ENCODE data around the gene KIF26B. TPM values are rescaled to one million over a fixed set of nuclear protein-coding genes. Genes with fewer than 3 reads are reported as not detected.
"Not testable (repeated sequence)": the region's sequence is repeated elsewhere in the genome, so short reads cannot be mapped to it uniquely, and the experiment has no call there.

KIF26B gene
- total RNA-seq, 4 donors from 2014 or later = 3.6 to 7.0 (median 5.2) TPM

DNA sequence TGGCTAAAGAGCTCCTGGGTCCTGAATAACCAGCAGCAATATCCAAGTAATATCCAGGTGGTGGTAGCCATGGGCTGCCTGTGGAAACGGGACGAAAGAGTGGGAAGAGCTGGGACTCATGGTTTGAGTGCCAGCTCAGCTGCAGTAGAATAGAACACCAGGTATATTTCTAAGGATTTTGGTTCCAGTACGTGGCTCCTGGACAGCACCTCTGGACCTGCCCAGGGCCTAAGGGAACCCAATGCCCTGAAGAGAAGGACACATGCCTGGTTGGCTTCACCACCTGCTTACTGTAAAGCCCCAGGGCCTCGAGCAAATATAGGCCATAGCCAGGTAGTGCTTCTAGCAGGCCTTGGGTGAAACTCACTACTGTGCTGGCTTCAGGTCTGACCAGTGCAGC is 566.7 kb downstream of the KIF26B start:
- no peaks in the 10 kb centered on the region for H3K36me3 ChIP-seq

DNA sequence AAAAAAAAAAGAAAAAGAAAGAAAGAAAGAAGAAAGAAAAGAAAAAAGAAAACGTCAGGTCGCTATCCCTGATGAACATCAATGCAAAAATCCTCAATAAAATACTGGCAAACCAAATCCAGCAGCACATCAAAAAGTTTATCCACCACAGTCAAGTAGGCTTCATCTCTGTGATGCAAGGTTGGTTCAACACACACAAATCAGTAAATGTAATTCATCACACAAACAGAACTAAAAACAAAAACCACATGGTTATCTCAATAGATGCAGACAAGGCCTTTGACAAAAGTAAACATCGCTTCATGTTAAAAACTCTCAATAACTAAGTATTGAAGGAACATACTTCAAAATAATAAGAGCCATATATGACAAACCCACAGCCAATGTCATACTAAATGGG is 573.2 kb downstream of the KIF26B start:
- 93% methylated on average over 3 of the region's 3 CpGs for WGBS
- H3K27ac ChIP-seq; H3K4me1 ChIP-seq; DNase-seq (ENCODE audit: low spot score in 2 of 2); H3K27me3 ChIP-seq; H3K4me3 ChIP-seq; H3K36me3 ChIP-seq: not testable (repeated sequence)
- peaks cover 18% of the 10 kb centered on the region for H3K9me3 ChIP-seq

More for the DNA sequence above, 566.7 kb downstream of the KIF26B start:
- DNase-seq (ENCODE audit: low spot score in 2 of 2) = no peak
- no peaks in the 10 kb centered on the region for H3K4me1 ChIP-seq
- no peaks in the 10 kb centered on the region for H3K27me3 ChIP-seq
- WGBS = 100% methylated on average over 2 of the region's 4 CpGs
- no peak for TF ChIP-seq EP300 (IDR thresholded peaks at IDR 0.05)
- TF ChIP-seq, protein P1, sequence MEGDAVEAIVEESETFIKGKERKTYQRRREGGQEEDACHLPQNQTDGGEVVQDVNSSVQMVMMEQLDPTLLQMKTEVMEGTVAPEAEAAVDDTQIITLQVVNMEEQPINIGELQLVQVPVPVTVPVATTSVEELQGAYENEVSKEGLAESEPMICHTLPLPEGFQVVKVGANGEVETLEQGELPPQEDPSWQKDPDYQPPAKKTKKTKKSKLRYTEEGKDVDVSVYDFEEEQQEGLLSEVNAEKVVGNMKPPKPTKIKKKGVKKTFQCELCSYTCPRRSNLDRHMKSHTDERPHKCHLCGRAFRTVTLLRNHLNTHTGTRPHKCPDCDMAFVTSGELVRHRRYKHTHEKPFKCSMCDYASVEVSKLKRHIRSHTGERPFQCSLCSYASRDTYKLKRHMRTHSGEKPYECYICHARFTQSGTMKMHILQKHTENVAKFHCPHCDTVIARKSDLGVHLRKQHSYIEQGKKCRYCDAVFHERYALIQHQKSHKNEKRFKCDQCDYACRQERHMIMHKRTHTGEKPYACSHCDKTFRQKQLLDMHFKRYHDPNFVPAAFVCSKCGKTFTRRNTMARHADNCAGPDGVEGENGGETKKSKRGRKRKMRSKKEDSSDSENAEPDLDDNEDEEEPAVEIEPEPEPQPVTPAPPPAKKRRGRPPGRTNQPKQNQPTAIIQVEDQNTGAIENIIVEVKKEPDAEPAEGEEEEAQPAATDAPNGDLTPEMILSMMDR (IDR thresholded peaks at IDR 0.05) = no peak
- no peak for TF ChIP-seq POLR2AphosphoS5 (IDR thresholded peaks at IDR 0.05)
- no peak for TF ChIP-seq POLR2A (IDR thresholded peaks at IDR 0.05)
- no peak overlapping the region for H3K27ac ChIP-seq
- no peak overlapping the region for H3K4me3 ChIP-seq
- no peaks in the 10 kb centered on the region for H3K9me3 ChIP-seq

DNA sequence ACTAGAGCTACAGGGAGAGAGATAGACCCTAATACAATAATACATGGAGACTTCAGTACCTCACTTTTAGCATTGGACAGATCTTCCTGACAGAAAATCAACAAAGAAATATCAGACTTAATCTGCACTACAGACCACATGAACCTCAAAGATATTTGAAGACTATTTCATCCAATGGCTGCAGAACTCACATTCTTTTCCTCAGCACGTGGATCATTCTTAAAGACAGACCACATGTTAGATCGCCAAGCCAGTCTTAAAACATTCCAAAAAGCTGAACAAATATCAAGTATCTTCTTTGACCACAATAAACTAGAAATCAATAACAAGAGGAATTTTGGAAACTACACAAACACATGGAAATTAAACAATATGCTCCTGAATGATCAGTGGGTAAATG is 576.0 kb downstream of the KIF26B start:
- no peaks in the 10 kb centered on the region for H3K27me3 ChIP-seq
- 80% methylated on average over 2 of the region's 2 CpGs for WGBS
- H3K9me3 ChIP-seq = peaks cover 18% of the 10 kb centered on the region
- H3K27ac ChIP-seq = no peak overlapping the region
- no peak for DNase-seq (ENCODE audit: low spot score in 2 of 2)
- no peaks in the 10 kb centered on the region for H3K36me3 ChIP-seq
- no peak for TF ChIP-seq POLR2AphosphoS5 (IDR thresholded peaks at IDR 0.05)
- TF ChIP-seq EP300 (IDR thresholded peaks at IDR 0.05) = no peak
- TF ChIP-seq, protein P1 (IDR thresholded peaks at IDR 0.05) = no peak
- TF ChIP-seq POLR2A (IDR thresholded peaks at IDR 0.05) = no peak
- H3K4me1 ChIP-seq = no peaks in the 10 kb centered on the region
- H3K4me3 ChIP-seq = no peak overlapping the region

DNA sequence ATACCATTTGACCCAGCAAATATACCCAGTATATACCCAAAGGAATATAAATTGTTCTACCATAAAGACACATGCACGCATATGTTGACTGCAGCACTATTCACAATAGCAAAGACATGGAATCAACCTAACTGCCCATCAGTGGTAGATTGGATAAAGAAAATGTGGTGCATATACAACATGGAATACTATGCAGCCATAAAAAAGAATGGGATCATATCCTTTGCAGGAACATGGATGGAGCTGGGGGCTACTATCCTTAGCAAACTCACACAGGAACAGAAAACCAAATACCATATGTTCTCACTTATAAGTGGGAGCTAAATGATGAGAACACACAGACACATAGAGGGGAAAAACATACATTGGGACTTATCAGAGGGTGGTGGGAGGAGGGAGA is 585.6 kb downstream of the KIF26B start:
- not testable (repeated sequence) for H3K4me1 ChIP-seq; H3K9me3 ChIP-seq; H3K27ac ChIP-seq; H3K36me3 ChIP-seq; DNase-seq (ENCODE audit: low spot score in 2 of 2); H3K4me3 ChIP-seq; H3K27me3 ChIP-seq
- WGBS = 94% methylated on average over 1 of the region's 1 CpG

DNA sequence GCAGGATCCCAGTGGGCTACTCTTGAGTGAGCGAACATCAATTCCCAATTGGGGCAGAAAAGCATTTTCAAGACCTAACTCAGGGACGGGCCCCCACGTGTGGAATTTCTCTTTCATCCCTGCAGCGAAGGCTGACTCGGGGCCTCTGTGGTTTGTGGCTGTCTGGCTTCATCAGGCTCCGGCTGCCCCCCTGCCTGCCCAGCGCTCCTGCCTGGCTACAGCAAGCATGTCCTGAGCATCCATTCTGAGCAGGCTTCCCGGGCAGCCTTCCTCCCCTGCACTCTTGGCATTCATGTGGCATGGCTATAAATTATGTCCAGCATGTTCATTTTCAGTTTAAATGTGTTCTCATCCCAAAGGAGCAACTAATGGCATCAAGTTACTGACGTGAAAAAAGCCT is 588.1 kb downstream of the KIF26B start:
- H3K36me3 ChIP-seq = peaks cover 1% of the 10 kb centered on the region
- no peak overlapping the region for H3K4me3 ChIP-seq
- H3K27ac ChIP-seq = no peak overlapping the region
- 54% methylated on average over 9 of the region's 9 CpGs for WGBS
- DNase-seq (ENCODE audit: low spot score in 2 of 2) = no peak
- H3K4me1 ChIP-seq = no peaks in the 10 kb centered on the region
- H3K27me3 ChIP-seq = no peaks in the 10 kb centered on the region
- TF ChIP-seq POLR2AphosphoS5 (IDR thresholded peaks at IDR 0.05) (no peak), EP300 (IDR thresholded peaks at IDR 0.05) (no peak), POLR2A (IDR thresholded peaks at IDR 0.05) (no peak)
- TF ChIP-seq, protein P1 (IDR thresholded peaks at IDR 0.05) = no peak
- H3K9me3 ChIP-seq = no peaks in the 10 kb centered on the region

DNA sequence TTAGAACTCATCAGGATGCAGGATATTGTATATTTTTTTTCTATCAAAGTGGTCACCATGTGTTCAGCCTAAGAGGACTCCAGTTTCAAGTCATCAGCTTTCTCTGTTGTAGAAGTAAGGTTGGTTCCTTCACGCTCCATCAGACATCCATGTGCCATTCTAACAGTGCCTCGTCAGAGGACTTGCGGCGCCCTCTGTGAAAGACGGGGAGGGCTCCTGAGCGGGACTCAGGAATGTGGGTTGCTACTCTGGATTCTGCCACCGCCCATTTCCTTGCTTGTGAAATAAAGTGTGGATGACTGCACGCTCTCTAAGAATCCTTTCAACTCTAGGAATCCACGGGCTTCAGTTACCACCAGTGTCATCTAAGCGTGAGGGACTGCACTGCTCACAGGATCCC is 593.5 kb downstream of the KIF26B start:
- Histone ChIP-seq H3K9me3 (no peaks in the 10 kb centered on the region), H3K27ac (no peak overlapping the region), H3K27me3 (no peaks in the 10 kb centered on the region), H3K36me3 (peaks cover 8% of the 10 kb centered on the region), H3K4me1 (no peaks in the 10 kb centered on the region), H3K4me3 (no peak overlapping the region)
- TF ChIP-seq EP300 (IDR thresholded peaks at IDR 0.05) = no peak
- TF ChIP-seq POLR2AphosphoS5 (IDR thresholded peaks at IDR 0.05) = no peak
- TF ChIP-seq POLR2A (IDR thresholded peaks at IDR 0.05) = no peak
- TF ChIP-seq, protein P1 (IDR thresholded peaks at IDR 0.05) = no peak
- DNase-seq (ENCODE audit: low spot score in 2 of 2) = no peak
- WGBS = 82% methylated on average over 10 of the region's 10 CpGs

Measured in suprapubic skin (tissue), 4 donors.